Prostate gland (tissue), 2 donors: Measurements from ENCODE around the gene IFT27.

ENCODE experiments used
- CTCF ChIP-seq, 4 experiments: fragments of 200-600 bp in 2 of 4; fragments of 450-650 bp in 2 of 4; sonication (generic) in 2 of 4; IDR thresholded peaks; 1 replicate in 3 of 4; 2 replicates in 1 of 4; pipeline ENCODE4 v1.5.1; 2016 to 2019; ENCODE audit warnings: antibody characterized with exemption in 4 of 4, mild to moderate bottlenecking in 2 of 4, moderate library complexity in 2 of 4
- POLR2A ChIP-seq: fragments of 450-650 bp; IDR thresholded peaks from one replicate; pipeline ENCODE4 v1.6.1; 2016; ENCODE audit warnings: antibody characterized with exemption, mild to moderate bottlenecking
- POLR2AphosphoS5 ChIP-seq: sonication (generic); formaldehyde crosslinking; IDR thresholded peaks from one replicate; pipeline ENCODE4 v1.6.1; 2017; ENCODE audit warnings: antibody characterized with exemption

- no peak for TF ChIP-seq CTCF (IDR thresholded peaks at IDR 0.05)
- TF ChIP-seq POLR2A: no peak
- TF ChIP-seq POLR2AphosphoS5: no peak
These were observed 31.1 kb downstream of the IFT27 start for GRCh38 chr22:36744791-36745190.
